HG03342 (cell line): ENCODE data around the gene TCAIM.
A peak's percentile ranks its signal among the peaks of the same experiment; 100 is the strongest.

ENCODE experiments used
- ATAC-seq: cut with Tn5 transposase; IDR thresholded peaks from one replicate; pipeline ENCODE4 v1.9.1; 2021; ENCODE audit warnings: mild to moderate bottlenecking, moderate library complexity; ENCODE audit not compliant: unreplicated experiment

Gene TCAIM, protein sequence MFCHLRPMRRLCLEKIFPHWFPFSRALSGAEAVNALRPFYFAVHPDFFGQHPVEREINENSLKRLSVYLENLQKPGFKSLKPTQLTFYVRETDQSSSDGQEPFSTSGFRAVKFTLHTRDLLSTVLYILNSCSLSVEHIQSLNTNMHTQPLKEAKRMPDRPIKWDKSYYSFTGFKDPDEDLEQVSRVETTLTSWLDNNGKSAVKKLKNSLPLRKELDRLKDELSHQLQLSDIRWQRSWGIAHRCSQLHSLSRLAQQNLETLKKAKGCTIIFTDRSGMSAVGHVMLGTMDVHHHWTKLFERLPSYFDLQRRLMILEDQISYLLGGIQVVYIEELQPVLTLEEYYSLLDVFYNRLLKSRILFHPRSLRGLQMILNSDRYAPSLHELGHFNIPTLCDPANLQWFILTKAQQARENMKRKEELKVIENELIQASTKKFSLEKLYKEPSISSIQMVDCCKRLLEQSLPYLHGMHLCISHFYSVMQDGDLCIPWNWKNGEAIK

DNA sequence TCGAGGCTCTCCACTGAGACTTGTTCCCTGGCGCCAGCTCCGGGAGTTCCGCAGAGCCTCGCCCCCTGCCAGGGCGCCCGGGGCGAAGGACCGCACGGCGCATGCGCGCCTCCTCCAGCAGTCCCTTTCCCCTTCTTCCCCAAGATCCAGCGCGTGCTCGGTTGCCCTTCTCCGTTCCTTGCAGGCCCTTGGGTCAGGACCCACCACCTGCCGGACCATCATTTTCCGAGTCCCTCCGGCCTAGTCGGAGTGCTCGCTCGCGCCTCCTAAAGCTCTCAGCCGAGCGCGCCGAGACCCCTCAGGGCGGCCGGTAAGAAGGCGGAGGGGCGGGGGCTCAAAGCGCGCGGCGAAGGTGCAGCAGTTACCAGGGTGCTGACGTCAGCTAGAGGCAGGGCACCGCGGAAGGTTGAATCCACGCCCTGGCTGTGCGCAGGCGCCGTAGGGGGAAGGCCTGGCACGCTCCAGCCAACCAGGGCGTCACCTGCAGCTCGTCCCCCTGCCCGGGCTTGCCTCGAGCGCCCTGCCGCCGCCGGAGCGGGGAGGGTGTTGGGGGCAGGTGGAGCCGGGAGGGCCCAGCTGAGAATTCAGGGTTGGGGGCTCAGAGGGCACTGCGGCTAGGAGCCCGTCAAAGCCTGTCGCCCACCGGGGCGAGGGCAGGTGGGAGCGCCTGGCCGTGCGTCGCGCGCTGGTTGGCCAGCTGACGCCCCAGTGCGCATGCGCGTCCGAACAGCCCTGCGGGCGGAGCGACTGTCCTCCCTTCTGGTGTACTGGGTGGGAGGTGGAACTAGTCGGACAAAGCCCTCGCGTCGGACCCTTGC lies at the start of gene TCAIM:
Gene TCAIM (plus strand): TSS at position 757 of the 818 bp plus-strand sequence. CDS start 16,017 bp downstream, outside the sequence.
- peak; percentile 93 for ATAC-seq

DNA sequence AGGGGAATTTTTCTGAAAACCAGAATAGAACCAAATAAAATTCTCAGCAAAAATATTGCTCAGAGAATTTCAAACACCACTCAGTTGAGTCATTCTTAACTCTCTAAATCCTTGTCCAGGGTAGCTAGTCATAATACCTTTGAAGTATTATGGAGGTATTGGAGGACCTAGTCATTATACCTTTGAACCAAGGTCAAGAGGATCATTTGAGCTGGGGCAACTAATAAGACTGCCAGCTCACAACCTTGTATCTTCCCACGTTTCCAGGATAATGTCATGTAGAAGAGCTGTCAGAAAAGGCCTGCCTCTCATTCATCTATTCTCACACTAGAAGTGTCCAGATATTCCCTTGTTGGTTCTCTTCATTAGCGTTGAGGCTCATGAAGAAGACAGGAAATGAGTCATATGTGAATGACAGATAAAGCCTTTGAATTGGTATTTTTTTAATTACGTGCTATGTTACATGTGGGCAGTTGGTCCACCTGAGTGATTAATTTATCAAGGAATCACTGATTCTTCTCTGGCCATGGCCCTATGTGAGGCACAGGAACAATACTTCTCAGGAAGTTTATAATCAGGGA lies 48.6 kb upstream of the TCAIM start:
- ATAC-seq, result no peak

DNA sequence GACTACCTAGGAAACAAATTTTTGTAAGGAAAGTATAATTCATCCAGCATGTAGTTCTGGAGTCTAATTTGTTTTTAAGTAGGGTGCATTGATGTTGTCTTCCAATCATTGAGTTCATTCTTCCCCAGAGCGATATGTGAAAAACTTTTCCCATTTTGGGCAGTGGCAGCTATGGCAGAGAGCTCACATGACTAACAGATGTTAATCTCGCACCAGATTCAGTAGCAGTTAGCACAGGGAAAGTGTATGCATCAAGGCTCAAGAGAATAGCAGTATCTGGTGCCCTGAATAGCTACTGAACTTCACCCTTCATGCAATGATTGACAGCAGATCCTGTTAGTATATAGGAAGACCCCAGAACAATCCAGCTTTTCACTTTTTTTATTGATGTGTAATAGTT lies 46.3 kb upstream of the TCAIM start:
- no peak for ATAC-seq

DNA sequence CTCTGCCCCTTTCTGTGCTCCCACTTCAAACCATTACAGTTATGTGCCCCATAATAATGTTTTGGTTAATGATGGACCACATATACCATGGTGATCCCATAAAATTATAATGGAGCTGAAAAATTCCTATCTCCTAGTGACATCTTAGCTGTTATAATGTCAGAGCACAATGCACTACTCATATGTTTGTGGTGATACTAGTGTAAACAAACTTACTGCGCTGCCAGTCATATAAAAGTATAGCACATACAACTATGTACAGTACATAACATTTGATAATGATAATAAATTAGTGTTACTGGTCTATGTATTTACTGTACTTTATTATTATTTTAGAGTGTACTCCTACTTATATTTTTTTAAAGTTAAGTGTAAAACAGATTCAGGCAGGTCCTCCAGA lies 45.6 kb upstream of the TCAIM start:
- ATAC-seq, result no peak

DNA sequence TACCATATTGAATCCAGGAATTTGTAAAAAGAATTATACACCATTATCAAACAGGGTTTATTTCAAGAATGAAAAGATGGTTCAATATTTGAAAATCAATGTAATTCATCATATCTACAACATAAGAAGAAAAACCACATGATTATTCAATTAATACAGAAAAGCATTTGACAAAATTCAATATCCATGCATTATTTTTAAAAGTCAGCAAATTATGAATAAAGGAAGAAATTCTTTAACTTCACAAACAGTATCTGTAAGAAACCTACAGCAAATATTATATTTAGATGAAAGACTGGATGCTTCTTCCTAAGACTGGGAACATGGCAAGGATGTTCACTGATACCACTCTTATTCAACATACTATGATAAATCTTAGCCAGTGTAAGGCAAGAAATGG lies 41.3 kb upstream of the TCAIM start:
- ATAC-seq, result no peak

DNA sequence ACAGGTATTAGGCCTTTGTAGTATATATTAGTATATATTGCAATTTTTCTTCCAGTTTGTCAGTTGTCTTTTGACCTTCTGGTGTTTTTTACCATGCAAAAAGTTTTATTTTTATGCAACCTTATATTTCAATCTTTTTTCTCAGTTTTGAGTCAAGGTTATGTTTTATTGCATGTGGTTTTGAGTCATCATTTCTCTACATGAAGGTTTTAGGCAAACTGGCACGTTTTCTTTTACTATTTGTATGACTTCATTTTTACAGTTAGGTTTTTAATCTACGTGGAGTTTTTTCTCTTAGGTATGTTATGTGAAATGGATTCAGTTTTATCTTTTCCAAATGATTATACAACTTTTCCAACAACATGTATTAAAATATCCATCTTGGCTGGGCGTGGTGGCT lies 36.8 kb upstream of the TCAIM start:
- ATAC-seq, result no peak

DNA sequence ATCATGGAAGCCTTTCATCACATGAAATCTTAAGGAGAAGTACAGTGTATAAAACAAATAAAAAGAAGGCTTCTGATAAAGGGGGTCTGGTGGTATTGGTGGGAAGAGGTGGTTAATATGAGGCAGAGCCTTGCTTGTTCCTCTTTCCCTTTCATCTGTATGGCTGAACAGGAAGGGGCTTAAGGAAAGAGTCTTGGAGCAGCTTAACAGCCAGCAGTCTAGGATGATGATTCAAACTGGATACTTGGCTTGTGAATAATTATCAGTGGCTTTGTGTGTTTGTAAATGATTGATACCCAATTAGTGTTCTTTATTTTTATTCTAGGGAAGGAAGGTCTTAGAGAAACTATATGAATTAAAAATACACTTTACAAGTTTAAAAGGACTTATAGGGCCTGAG lies 29.1 kb upstream of the TCAIM start:
- ATAC-seq, result no peak

DNA sequence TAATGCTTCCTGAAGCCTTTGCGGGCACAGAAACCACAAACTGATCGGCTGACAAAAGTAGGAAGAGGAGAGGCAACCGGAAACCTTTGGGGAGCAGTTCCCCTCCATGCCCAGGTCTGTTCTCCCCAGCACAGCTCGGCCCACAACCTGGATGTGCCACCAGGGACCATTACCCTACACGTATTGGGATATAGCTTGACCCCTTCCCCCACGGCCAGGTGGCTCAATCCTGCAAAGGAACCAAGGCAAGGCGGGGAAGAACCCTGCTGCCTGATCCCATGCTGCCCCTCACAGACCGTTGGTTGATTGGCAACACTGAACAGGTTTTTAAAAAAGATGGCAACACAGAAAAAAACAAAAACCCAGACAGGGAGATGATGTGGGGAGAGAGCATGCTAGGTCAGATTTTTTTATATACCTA lies 19.7 kb upstream of the TCAIM start:
- no peak for ATAC-seq

DNA sequence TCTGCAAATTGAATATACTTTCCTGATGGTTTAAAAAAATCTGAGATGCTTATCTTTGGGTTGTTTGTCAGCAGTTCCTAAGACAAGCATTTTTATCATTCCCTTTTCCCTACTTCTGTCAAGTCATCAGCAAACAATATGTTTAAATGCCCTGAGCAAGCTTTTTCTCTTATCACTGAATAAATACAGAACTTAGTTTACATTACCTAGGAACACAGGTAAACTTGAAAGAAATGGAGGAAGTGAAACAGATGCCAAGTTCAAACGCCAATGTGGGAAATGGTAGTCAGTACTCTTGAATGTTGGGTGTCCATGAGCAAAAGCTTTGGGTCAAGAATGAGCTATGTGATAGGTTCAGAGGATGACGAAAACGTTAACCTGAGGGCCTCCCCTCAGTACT lies 17.2 kb upstream of the TCAIM start:
- ATAC-seq, result no peak

DNA sequence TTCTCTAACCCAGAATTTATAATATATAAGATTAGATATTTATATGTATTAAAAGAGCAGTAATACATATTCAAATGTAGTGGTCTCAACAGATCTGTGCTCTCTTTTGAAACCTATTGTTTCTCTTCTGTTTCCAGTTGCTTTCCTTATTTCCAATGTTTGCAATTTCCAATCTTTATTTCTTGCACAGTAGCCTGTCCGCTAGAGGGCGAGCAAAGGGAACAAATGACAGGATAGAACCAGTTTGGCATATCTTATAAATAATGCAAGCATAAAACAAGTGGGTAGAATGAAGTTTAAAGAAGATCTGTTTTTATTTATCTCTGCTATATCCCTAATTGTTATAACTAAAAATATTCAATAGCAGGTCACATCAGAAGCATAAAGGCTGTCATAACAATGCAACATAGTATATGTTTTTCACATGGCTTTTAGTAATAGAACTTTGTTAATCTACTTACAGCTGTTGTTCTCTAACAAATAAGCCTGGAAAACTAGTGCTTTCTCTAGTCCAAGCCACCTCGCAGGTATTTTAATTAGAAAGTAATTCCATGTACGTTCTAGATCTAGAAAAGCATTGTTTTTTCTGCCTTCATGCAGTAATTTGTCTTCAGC lies 15.1 kb upstream of the TCAIM start:
- no peak for ATAC-seq

DNA sequence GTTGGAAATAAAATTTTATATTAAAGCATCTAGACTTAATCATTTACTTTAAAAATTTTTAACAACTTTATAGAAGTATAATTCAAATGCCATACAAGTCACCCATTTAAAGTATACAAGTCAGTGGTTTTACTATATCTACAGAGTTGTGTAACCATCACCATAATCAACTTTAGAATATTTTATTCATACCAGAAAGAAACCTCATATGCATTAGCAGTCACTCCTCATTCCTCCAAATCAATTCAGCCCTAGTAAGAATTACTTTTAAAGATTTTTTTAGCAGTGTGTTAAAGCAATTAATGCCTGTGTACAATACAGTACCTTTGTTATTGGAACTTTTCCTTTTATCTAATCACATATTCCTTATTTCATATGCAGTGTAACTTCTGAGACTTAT lies 14.0 kb upstream of the TCAIM start:
- no peak for ATAC-seq

DNA sequence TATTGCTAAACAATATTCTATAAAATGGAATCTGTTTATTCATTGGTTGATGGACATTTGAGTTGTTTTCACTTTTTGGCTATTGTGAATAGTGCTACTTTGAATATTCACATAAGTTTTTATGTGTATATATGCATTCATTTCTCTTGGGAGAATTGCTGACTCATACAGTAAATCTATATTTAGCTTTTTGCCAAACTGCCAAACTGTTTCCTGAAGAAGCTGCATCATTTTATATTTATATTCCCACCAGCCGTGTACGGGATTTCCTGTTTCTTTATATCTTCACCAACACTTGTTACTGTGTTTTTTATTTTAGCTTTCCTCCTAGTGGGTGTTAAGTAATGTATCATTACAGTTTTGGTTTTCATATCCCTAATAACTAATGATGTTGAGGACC lies 12.5 kb upstream of the TCAIM start:
- ATAC-seq, result no peak

DNA sequence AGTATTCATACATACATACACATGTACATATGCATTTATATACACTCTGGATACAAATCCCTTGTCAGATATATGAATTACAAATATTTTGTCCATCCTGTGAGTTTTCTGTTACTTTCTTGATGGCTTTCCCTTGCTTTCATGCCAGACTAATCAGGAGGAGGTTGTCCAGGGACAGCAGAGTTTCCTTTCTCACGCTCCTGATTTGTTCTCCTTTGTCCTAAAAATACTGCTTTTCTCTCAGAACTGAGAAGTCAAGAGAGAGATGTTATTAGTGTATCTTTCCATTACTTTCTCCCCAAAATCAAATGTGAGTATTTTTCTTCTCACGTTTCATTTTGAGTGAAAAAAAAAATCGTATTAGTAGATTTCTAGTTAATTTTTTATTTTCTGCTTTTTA lies 12.1 kb upstream of the TCAIM start:
- no peak for ATAC-seq

DNA sequence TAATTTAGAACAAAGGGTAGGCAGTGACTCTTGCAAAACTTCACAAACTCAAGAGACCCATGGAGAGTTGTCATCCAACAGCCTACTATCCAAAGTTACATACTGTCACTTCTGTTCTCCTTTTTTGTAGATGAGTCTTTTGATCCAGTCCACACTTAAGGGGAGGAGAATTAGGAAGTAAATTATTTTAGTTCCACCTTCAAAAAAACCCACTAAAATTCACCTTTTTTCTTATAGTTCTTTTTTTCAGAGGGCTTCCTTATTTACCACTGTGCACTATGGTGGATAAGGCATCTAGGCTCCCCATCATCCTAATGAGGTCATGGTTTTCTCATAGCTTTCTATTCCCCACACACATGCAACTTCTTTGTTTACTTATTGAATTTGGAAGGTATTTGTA lies 8.6 kb upstream of the TCAIM start:
- no peak for ATAC-seq

DNA sequence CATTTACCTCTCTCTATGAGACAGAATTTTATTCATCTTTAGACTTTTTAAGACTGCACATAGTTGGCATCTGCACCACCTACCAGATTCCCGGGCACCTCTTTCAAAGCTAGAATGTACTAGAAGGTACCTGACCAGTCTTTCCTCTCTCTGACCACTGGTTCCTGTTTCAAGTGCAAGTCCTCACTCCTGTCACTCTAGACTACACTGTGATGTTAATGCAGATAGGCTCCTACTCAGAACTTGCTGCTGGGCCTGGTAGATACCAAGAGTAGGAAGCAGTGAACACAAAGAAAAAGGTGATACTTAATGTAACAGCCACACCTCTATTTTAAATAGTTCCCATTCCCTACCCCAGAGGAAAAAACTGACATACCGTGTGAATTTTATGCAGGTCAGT lies 8.1 kb upstream of the TCAIM start:
- no peak for ATAC-seq

DNA sequence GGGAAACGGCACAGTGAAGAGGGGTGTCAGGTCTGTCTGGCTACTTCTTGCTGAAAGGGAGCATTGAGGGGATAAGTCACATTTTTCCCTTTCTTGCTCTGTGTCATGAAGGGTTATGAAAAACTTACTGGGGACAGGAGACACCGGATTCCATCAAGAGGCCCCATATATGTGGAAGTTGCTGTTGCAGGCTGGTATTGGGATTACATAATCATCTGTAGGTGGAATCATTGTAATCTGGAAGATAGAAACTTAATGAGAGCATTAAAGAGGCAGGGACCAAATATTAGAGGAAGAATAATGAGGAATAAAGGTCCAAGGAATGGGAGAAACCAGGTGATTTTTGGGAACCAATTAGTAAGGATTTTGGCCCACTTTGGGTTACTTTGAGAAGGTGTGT lies 4.2 kb upstream of the TCAIM start:
- ATAC-seq, result no peak

DNA sequence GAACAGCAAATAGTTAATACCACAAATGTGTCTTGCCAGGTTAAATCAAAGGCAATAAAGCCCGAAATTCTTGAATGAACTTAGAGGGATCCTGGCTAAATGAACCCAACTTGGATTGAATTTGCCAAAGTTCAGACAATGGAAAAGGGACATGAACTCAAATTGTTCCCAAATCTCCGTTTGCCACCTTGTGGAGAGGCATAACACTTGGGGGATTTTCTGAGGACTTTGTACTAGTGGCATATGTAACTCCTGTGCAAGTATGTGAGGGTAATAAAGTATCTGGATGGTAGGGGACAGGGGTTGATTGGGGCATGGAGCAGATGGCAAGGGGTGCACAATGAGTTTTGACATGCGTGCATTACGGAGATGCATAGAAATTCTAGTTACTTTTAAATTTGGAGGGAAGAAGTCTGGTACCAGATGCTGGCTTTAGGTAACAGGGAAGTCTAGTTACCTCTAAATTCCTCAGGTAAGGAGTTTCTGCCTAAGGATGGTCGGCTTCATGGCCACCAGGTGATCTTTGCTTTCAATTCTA lies 1.2 kb upstream of the TCAIM start:
- ATAC-seq, result no peak

DNA sequence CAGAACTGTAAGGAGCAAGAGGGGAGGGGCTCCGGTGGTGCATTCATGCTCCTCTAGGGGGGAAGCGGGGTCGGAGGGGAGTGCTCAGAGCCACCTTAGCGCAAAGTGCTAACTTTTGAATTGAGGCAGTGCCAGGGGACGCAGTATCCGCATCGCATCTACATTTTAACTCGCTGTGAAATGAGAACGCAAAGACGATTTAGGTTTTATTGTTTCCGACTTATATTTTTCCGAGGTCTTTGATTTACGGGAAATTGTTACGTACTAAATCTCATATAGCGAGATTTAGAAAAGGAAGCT lies 212 bp downstream of the TCAIM start:
- no peak for ATAC-seq

DNA sequence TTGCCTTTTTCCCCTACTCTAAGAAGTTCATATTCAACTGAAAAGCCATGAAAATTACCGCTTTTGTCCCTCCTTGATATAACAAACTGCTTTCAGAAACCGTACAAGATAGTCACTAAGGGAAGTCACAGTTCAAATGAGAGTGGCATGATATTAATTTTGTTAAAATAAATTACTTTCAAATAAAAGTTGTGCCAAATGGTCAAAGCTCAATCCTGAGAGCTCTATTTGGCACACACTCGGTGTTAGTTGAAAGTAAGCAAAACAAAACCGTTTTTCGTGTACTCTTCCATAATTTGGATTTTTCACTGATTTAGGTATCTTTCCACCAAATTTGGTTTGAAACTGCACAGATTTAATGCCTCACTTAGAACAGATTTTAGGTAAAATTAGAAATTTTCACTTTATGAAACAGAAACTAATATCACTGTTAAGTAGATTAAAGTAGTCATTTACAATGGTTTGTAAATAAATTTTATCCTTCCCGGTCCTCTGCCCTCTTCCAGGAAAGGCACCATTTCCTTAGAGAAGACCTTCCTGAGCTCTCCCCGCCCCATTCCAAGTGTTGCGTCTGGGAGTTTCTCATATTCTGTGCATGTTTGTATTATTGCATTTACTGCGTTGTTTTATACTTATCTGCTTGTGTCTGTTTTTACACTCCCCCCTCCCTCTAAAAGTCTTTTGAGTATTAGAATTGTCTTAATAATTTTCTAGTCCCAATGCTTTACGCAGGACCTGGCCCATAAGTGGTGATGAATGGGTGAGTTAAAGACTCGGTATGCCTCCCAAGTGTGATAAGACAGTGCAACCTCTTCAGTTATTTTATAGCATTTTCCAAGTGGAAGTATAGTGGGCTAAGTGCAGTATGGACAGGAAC lies 853 bp downstream of the TCAIM start:
- ATAC-seq, result no peak

DNA sequence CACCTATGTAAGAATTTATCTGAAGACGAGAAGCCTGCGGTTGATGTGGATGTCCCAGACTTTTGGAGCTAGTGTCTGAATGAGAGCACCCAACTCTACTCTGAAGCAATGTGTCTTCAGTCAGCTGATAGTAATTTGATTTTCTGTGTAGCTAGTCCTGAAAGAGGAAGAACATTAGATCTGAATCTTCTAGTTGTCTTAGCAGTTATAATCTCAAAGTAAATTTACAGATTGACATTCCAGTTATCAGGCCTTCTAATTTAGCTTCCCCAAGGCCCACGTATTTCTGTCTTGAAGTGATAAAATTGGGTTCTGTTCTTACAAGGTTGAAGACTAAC lies 1.5 kb downstream of the TCAIM start:
- no peak for ATAC-seq
